GM23248 (cell line): ENCODE results near the gene TRAF2.

Experiments used
- EZH2 ChIP-seq: fragments of 200-600 bp; sonication (generic); IDR thresholded peaks from 2 replicates; pipeline ENCODE4 v1.6.1; 2018; ENCODE audit warnings: antibody characterized with exemption, mild to moderate bottlenecking; ENCODE audit not compliant: insufficient read depth, poor library complexity, severe bottlenecking
- EZH2phosphoT487 ChIP-seq: fragments of 200-600 bp; sonication (generic); IDR thresholded peaks from 2 replicates; pipeline ENCODE4 v1.6.1; 2018; ENCODE audit warnings: antibody characterized with exemption, moderate library complexity, mild to moderate bottlenecking, low read depth; ENCODE audit not compliant: insufficient read depth

DNA sequence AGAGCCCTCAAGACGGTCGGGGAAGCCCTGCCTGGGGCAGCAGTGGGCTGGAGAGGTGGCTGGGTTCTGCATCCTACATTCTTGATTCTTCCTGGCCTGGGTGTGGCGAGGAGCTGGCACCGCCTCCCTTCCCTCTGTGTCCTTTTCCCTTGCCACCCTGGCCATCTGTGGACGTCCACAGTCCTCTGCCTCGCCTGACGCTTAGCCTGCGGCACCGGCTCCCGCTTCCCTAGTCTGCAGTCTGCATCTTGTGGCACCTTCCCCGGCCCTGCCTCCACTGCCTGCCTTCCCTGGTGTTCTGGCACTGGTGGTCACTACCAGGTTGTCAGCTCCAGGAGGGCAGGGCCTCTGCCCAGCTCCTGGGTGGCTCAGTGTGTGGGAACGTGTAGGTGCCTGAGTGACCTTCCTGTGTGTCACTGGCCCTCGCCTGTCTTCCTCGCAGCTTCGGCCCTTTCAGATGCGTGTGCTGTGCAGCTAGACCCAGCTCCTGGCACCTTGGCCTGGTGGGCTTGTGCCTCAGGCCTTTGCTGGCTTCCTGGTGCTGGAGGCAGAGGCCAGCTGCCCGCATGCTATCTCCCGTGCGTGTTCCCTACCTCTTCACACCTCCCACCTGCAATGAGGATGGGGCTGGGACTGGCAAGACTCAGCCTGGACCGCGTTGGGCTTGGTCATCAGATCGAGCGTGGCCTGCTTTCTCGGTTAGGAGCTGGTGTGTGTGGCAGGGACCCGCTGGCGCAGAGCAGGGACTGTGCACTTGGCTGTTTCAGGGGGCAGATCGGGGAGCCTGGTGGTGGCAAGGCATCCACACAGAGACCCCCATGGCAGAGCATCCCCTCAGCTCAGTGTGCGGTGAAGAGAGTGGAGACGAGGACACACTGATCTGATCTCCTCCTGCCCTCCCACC, 20.9 kb downstream of the TRAF2 start:
- TF ChIP-seq EZH2phosphoT487 (no peak), EZH2 (no peak)
